HCT116 (cell line): ENCODE results near the gene CREB3L1.

ENCODE experiments used
- EZH2phosphoT487 ChIP-seq: fragments of 200-600 bp; IDR thresholded peaks from 2 replicates; pipeline ENCODE4 v1.6.1; 2018; ENCODE audit warnings: antibody characterized with exemption, borderline replicate concordance
- POLR2AphosphoS5 ChIP-seq: IDR thresholded peaks from 2 replicates; pipeline ENCODE4 v1.6.1; 2011; ENCODE audit warnings: mild to moderate bottlenecking, low read depth, low read length, moderate library complexity
- ZFX ChIP-seq: fragments of 450-650 bp; IDR thresholded peaks from 2 replicates; pipeline ENCODE4 v1.6.1; 2017

- TF ChIP-seq EZH2phosphoT487 (no peak), POLR2AphosphoS5 (no peak), ZFX (no peak)
Observed at GRCh38 chr11:46236918-46237247, 40.6 kb upstream of the CREB3L1 start.
